ENCODE results near the gene STXBP3. TPM values are rescaled to one million over a fixed set of nuclear protein-coding genes. Genes with fewer than 3 reads are reported as not detected.

The STXBP3 gene
- total and polyA plus RNA-seq, 2 donors (not counting 3 experiments of a cell fraction or from before 2014, with no cell fraction given) = 9.4 to 44.1 TPM

DNA sequence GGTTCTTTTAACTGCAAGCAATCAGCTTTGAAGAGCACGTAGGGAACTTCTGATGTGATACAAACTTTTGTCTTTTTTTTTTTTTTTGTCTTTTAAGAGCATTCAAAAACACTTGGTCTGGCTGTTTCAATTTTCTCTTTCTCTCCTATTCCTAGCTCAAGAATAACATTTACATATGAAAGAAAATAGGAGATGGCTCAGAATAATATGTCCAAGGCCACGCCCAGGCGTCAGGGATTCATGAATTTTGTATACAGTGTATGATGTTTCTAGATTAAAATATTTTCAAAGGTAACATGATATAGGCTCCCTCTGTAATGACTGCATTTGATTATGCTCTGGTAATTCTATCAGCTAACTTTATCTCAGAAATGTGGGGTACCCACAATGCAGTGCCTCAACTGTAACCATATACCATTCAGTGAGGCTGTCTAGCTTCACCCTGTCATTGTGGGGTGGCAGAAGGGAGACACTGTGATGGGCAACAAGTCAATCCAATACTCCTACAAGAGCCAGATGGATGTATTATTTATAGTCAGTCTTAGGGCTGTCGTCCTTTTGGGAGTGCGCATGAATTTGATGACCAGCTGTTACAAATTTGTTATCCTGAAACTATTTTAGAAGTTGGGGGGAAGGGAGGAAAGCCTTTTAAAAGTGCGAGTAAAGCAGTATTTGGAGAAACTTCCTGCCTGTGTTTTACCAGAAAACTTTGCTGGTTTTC lies 111.9 kb downstream of the STXBP3 start:
- intact Hi-C loops (cut with micrococcal nuclease) = no loop called here

More for the DNA sequence above, 111.9 kb downstream of the STXBP3 start:
- Histone ChIP-seq H3K9me3 (replicated peaks; ENCODE audit: control insufficient read depth, insufficient read depth, low read length) (no peaks in the 10 kb centered on the region), H3K79me2 (ENCODE audit: control insufficient read depth, insufficient read depth, low read length) (no peaks in the 10 kb centered on the region), H3K27me3 (ENCODE audit: control insufficient read depth in 2 of 2, insufficient read depth in 2 of 2, low read length in 2 of 2) (peaks cover 12 to 20% of the 10 kb centered on the region in 2 experiments), H3K9me1 (replicated peaks; ENCODE audit: control insufficient read depth, extremely low read depth, insufficient read depth, low read length) (no peaks in the 10 kb centered on the region), H3K27ac (ENCODE audit: insufficient read depth, low read depth, low read length) (no peak overlapping the region), H2AFZ (ENCODE audit: low read depth, low read length) (no peak overlapping the region), H3K4me3 (replicated peaks in 1 of 3; ENCODE audit: insufficient read depth in 1 of 3, low read depth in 1 of 3, low read length in 3 of 3) (no peak overlapping the region), H4K20me1 (replicated peaks; ENCODE audit: control insufficient read depth, extremely low read depth, insufficient read depth, low read length) (no peaks in the 10 kb centered on the region), H3K4me2 (ENCODE audit: insufficient read depth, low read length) (no peak overlapping the region), H3K9ac (replicated peaks; ENCODE audit: extremely low read depth, insufficient read depth, low read length) (no peak overlapping the region), H3K4me1 (ENCODE audit: control insufficient read depth, extremely low read depth, insufficient read depth, low read length) (no peaks in the 10 kb centered on the region), H3K36me3 (ENCODE audit: control insufficient read depth in 2 of 2, extremely low read depth in 1 of 2, insufficient read depth in 2 of 2, low read length in 2 of 2) (no peaks in the 10 kb centered on the region)
- CTCF ChIA-PET = interaction anchor here (0.7 to 1.2 kb wide), 2 partner anchors 29 to 32 kb away, joined by 3 read pairs; no protein-coding TSS in a partner anchor
- TF ChIP-seq FOS (IDR thresholded peaks at IDR 0.05; ENCODE audit: borderline replicate concordance, insufficient read depth, low read length) (no peak), MYC (IDR thresholded peaks at IDR 0.05; ENCODE audit: low read depth, low read length) (no peak), GATA2 (IDR thresholded peaks at IDR 0.05; ENCODE audit: insufficient read depth, insufficient read length, low read depth, low read length) (no peak)
- FAIRE-seq (no peak), DNase-seq (ENCODE audit: low read depth, low spot score) (no peak)
- dilution Hi-C loops (cut with MboI; ENCODE audit: extremely low pct_ligation_motif_present, low sequenced_read_pairs) = no loop called here
- POLR2A ChIA-PET = no interaction called here
- BruUV-seq (replicated peaks) = no TSS peak

Other genes with a start within 250 kb of the STXBP3 start
- gene EEIG2, start 186.6 kb upstream of the STXBP3 start, total RNA-seq = 7.2 and 8.7 TPM in 2 replicates
- gene EEIG2, start 186.6 kb upstream of the STXBP3 start, polyA plus RNA-seq = 2.0 and 2.5 TPM in 2 replicates
- gene HENMT1, start 85.6 kb upstream of the STXBP3 start, total RNA-seq = 3.8 and 4.4 TPM in 2 replicates
- gene HENMT1, start 85.6 kb upstream of the STXBP3 start, polyA plus RNA-seq = 3.2 and 4.5 TPM in 2 replicates
- 40.5 and 46.6 TPM in 2 replicates for gene PRPF38B, start 54.4 kb upstream of the STXBP3 start, total RNA-seq
- 15.2 and 19.3 TPM in 2 replicates for gene PRPF38B, start 54.4 kb upstream of the STXBP3 start, polyA plus RNA-seq
- not detected in 2 replicates for gene FNDC7, start 33.8 kb upstream of the STXBP3 start, total RNA-seq
- gene FNDC7, start 33.8 kb upstream of the STXBP3 start, polyA plus RNA-seq = not detected in 2 replicates
- gene AKNAD1, start 110.4 kb downstream of the STXBP3 start, total RNA-seq = not detected in 2 replicates
- gene AKNAD1, start 110.4 kb downstream of the STXBP3 start, polyA plus RNA-seq = not detected in 2 replicates
- 17.1 and 19.8 TPM in 2 replicates for gene GPSM2, start 130.3 kb downstream of the STXBP3 start, total RNA-seq
- gene GPSM2, start 130.3 kb downstream of the STXBP3 start, polyA plus RNA-seq = 5.8 and 6.0 TPM in 2 replicates
- gene CLCC1, start 216.8 kb downstream of the STXBP3 start, total RNA-seq = 28.8 and 36.3 TPM in 2 replicates
- gene CLCC1, start 216.8 kb downstream of the STXBP3 start, polyA plus RNA-seq = 11.5 and 15.7 TPM in 2 replicates